OCI-M1 (cell line): ENCODE measurements around the gene NRXN3.

Experiments used
- DNase-seq: peaks from one replicate; lab custom pipeline; 2025; lab: John Stamatoyannopoulos, UW

NRXN3 gene

GRCh38 chr14:79686196-79686595, 1516.0 kb downstream of the NRXN3 start:
- no peak for DNase-seq

GRCh38 chr14:79690960-79691359, 1520.8 kb downstream of the NRXN3 start:
- no peak for DNase-seq

DNA sequence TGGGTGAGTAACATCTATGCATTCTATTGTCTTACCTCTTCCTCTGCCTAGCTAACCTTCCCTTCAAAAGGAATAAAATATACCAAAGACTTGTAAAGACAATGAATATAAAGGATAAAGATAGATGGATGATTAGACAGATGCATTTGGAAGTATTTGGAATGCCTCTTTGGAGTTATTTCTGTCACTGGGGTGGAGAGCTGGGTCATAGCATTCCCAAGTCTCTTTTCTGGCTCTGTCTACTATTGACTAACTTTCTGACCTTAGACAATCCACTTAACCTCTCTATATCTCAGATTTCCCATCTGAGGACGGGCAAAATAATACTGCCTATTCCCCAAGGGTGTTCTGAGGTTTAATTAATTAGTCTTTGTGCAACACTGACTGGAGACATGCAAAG, 1523.8 kb downstream of the NRXN3 start:
- DNase-seq = no peak

DNA sequence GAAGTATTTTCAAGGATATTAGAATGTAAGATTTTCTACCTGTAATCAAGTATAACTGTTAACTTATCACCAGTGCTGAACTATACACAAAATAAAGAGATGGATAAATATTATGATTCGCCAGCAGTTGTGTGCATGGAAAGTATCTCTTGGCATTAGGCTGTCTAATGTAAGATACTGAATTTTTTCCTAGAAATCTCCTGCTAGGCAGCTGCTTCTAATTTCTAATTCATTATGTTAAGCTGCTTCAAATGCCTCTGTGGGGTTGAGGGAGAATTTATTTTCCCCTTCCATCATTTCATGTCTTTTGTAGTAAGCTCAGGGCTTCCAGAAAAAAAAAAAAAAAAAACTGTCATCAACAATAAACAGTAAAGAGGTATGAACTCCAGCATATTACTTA, 1525.1 kb downstream of the NRXN3 start:
- DNase-seq = no peak

- no peak for DNase-seq
These were observed 1528.1 kb downstream of the NRXN3 start for GRCh38 chr14:79698298-79698711.

DNA sequence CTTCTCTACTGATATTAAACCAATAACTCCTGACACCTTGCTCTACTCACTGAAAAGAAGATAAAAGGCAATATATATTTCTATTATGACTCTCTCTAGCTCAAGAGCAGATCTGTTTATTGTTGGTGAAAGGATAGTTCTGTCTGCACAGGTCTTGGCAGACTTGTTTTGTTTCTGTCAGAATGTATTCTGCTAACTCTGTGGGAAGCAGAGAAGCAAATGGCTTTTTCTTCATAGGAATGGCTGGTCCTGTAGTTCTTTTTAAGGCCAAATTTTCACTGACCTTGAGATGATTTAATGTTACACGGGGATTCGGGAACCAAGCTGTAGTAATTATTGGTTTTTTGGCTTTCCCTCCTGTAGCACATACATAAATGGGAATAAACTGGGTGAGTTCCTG, 1529.0 kb downstream of the NRXN3 start:
- DNase-seq = no peak

DNA sequence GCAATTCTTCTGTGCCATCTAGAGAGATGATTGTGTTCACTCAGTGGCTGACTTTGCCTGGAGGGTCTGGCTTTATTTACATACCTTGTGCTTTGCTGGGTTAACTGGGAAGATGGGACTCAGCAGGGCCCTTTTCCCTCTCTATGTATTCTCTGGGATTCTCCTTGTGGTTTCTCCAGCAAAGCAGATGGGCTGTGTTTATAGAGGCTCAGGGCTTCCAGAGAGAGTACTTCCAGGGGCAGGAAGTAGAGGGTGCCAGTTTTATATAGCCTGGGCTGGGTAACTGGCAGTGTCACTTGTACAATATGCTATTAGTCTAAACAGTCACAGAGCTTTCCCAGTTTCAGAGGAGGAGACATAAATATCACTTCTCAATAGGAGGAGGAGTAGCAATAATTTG, 1531.2 kb downstream of the NRXN3 start:
- no peak for DNase-seq

- no peak for DNase-seq
These were observed 1532.0 kb downstream of the NRXN3 start for GRCh38 chr14:79702197-79702596.

GRCh38 chr14:79703209-79703608, 1533.0 kb downstream of the NRXN3 start:
- DNase-seq = no peak

DNA sequence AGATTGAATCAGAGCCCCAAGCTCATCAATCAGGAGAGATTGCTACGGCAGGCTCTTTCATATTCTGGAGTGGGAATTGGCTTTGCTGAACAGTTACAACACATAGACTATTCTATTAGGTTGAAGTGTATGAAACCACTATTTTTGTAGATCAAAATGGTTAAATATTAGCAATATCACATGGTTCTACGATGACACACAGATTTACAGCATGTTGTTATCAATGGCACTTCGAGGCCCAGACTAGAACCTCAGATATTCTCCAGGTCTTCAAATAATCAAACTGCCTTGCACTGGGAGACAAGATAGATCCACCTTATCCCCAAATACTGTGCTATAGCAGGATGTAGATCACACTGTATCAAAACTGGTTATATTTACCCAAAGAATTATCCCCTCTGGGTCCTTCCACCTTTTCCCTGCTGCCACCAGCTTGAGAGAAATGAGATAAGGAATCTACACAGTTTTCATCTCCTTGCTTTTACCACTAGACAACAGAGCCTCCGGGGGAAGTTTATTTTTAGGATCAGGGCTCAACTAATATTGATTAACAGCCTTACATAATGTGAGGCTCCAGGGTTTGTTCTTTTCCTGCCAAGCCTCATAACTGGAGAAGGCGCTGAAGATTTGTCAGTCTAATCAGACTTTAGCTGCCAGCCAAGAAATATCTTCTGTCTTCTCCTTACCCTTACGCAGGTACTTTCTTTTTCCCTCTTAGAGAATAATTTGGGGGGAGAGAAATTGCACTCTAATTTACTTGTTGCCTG, 1534.1 kb downstream of the NRXN3 start:
- no peak for DNase-seq

- no peak for DNase-seq
These were observed 1535.1 kb downstream of the NRXN3 start for GRCh38 chr14:79705126-79705894.

DNA sequence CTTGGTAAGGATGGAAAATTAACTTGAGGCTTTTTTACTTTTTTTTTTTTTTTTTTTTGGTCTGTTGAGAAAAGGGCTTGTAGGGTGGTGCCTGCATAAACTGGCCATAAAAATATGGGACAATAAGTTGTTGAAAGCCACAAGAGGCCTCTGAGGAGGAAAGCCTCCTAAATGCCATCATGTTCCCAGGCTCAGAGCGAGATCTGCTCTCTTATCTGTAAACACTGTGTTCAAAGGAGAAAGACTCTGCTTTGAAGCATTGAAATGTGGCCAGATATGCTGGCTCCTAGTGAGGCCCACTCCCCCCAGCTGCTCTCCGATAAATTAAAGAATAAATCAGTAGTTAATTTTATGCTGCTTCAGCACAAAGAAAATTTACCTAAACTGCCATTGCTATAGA, 1536.2 kb downstream of the NRXN3 start:
- DNase-seq = no peak

GRCh38 chr14:79708426-79709388, 1538.5 kb downstream of the NRXN3 start:
- no peak for DNase-seq

DNA sequence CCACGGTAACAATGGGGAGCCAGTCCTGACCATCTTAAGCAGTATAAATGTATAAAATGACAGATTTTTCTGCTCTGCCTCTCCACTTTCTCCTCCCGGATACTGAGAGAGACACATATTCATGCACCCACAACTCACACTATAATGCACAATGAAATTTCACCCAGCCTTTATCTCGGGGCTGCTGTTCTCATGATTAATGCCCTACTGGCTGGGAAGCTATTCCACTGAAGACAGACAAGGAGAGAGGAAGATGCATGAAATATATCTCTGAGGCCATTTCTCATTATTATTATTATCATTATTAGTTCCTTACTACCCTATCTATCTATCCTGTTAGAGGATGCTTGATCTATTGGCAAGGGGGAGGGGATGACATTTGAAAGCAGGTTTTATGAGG, 1539.4 kb downstream of the NRXN3 start:
- no peak for DNase-seq

- DNase-seq = no peak
These were observed 1542.3 kb downstream of the NRXN3 start for GRCh38 chr14:79712302-79712950.

GRCh38 chr14:79721399-79722084, 1551.4 kb downstream of the NRXN3 start:
- DNase-seq = no peak

GRCh38 chr14:79724934-79725717, 1555.0 kb downstream of the NRXN3 start:
- no peak for DNase-seq

DNA sequence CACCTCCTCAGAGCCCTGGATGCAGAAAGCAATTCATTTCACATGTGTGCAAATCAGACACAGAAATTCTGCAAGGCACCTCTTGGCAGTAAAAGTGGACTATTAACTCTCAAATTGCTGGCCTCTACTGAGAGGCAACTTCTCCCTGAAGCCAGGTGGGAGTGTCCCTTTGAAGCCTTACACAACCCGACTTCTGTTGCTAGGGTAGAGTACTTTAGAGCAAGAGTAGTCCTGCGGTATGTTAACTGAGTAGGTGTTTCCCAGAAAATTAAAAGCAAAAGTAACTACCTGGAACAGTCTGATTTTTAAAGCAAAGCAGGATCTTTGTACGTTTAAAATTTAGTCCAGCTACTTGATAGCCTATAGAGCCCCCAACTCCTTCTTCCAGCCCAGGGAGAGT, 1557.7 kb downstream of the NRXN3 start:
- no peak for DNase-seq

GRCh38 chr14:79728331-79728730, 1558.2 kb downstream of the NRXN3 start:
- DNase-seq = no peak

GRCh38 chr14:79729731-79730130, 1559.6 kb downstream of the NRXN3 start:
- DNase-seq = no peak
